Measurements from ENCODE around the gene MAPK6. TPM values are rescaled to one million over a fixed set of nuclear protein-coding genes. Genes with fewer than 3 reads are reported as not detected.
A peak's percentile ranks its signal among the peaks of the same experiment; 100 is the strongest.

Gene MAPK6
- 10 to 100 TPM; 21.3 to 25.5 TPM for total RNA-seq

GRCh38 chr15:52018693-52019393 lies at the start of gene MAPK6:
Gene MAPK6, plus strand, starts transcription at chr15:52019219. Its CDS starts 27,242 bp downstream, at chr15:52046461.
- peaks cover 2% of the 10 kb centered on the region for H3K27me3 Mint-ChIP-seq
- POLR2A ChIA-PET, result no interaction called here
- peak within 1 kb of the TSS; percentile 98 for H3K4me3 Mint-ChIP-seq
- no peaks in the 10 kb centered on the region for H3K9me3 Mint-ChIP-seq
- ATAC-seq (ENCODE audit: low read depth) (peak; percentile 81), DNase-seq (peak; percentile 97)
- peak within 1 kb of the TSS; percentile 100 for H3K27ac Mint-ChIP-seq
- H3K4me1 Mint-ChIP-seq, result peaks cover 22% of the 10 kb centered on the region
- H3K36me3 Mint-ChIP-seq, result no peaks in the 10 kb centered on the region

- POLR2A ChIA-PET, result no interaction called here
- Mint-ChIP-seq H3K27me3 (no peaks in the 10 kb centered on the region), H3K9me3 (peaks cover 6% of the 10 kb centered on the region), H3K36me3 (peaks cover 32% of the 10 kb centered on the region), H3K4me3 (peak overlapping the region; percentile 98), H3K4me1 (peaks cover 20% of the 10 kb centered on the region), H3K27ac (no peak overlapping the region)
- no peak for DNase-seq
- ATAC-seq (ENCODE audit: low read depth), result no peak
Measured at GRCh38 chr15:51969728-51970127, 49.3 kb upstream of the MAPK6 start.

GRCh38 chr15:51970132-51970817 lies 48.7 kb upstream of the MAPK6 start:
- no peaks in the 10 kb centered on the region for H3K27me3 Mint-ChIP-seq
- POLR2A ChIA-PET, result interaction anchor here (1.1 to 2.6 kb wide), 4 partner anchors 11 to 269 kb away, joined by 3 to 16 read pairs (median 4); no protein-coding TSS in a partner anchor
- no peak for ATAC-seq (ENCODE audit: low read depth)
- peaks cover 28% of the 10 kb centered on the region for H3K36me3 Mint-ChIP-seq
- no peak for DNase-seq
- peaks cover 6% of the 10 kb centered on the region for H3K9me3 Mint-ChIP-seq
- H3K4me1 Mint-ChIP-seq, result peaks cover 20% of the 10 kb centered on the region
- peak overlapping the region; percentile 98 for H3K4me3 Mint-ChIP-seq
- H3K27ac Mint-ChIP-seq, result peak overlapping the region; percentile 55

GRCh38 chr15:51971032-51971374 lies 48.0 kb upstream of the MAPK6 start:
- DNase-seq, result no peak
- no peak for ATAC-seq (ENCODE audit: low read depth)
- Mint-ChIP-seq H3K36me3 (peaks cover 21% of the 10 kb centered on the region), H3K27me3 (no peaks in the 10 kb centered on the region), H3K9me3 (peaks cover 6% of the 10 kb centered on the region), H3K27ac (peak overlapping the region; percentile 93), H3K4me3 (peak overlapping the region; percentile 98), H3K4me1 (peaks cover 20% of the 10 kb centered on the region)
- POLR2A ChIA-PET, result interaction anchor here (0.7 to 2.6 kb wide), 12 partner anchors 10 to 269 kb away, joined by 3 to 16 read pairs (median 4); partner anchors contain the start of gene LYSMD2

GRCh38 chr15:51971375-51972133 lies 47.5 kb upstream of the MAPK6 start, which contains the start of gene LEO1:
Gene LEO1, minus strand, starts transcription at chr15:51971778. Its CDS starts 33 bp downstream, at chr15:51971745.
- DNase-seq (peak; percentile 83), ATAC-seq (ENCODE audit: low read depth) (peak; percentile 88)
- peaks cover 20% of the 10 kb centered on the region for H3K4me1 Mint-ChIP-seq
- POLR2A ChIA-PET, result interaction anchor here (0.7 to 2.6 kb wide), 15 partner anchors 9 to 1822 kb away, joined by 3 to 16 read pairs (median 4); partner anchors contain the start of gene LYSMD2
- H3K27ac Mint-ChIP-seq, result peak within 1 kb of the TSS; percentile 93
- peak within 1 kb of the TSS; percentile 98 for H3K4me3 Mint-ChIP-seq
- H3K36me3 Mint-ChIP-seq, result peaks cover 16% of the 10 kb centered on the region
- peaks cover 6% of the 10 kb centered on the region for H3K9me3 Mint-ChIP-seq
- H3K27me3 Mint-ChIP-seq, result no peaks in the 10 kb centered on the region

GRCh38 chr15:51973220-51973619 lies 45.8 kb upstream of the MAPK6 start:
- H3K4me3 Mint-ChIP-seq, result no peak overlapping the region
- peaks cover 5% of the 10 kb centered on the region for H3K36me3 Mint-ChIP-seq
- POLR2A ChIA-PET, result interaction anchor here (2.1 to 2.6 kb wide), 3 partner anchors 8 to 236 kb away, joined by 7 to 16 read pairs (median 8); partner anchors contain the start of gene LYSMD2
- DNase-seq (no peak), ATAC-seq (ENCODE audit: low read depth) (no peak)
- peaks cover 20% of the 10 kb centered on the region for H3K4me1 Mint-ChIP-seq
- no peaks in the 10 kb centered on the region for H3K27me3 Mint-ChIP-seq
- H3K9me3 Mint-ChIP-seq, result no peaks in the 10 kb centered on the region
- H3K27ac Mint-ChIP-seq, result no peak overlapping the region

DNA sequence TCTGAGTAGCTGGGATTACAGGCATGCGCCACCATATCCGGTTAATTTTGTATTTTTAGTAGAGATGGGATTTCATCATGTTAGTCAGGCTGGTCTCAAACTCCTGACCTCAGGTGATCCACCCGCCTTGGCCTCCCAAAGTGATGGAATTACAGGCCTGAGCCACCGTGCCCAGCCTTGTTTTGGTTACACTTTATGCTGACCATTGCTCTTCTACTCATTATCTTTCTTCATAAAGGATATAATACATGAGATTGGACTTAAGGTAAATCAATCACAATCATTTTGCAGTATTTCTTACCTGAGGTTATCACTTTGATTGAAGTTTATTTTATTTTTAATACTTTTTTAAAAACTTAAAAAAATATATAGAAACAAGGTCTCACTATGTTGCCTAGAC lies 45.2 kb upstream of the MAPK6 start:
- POLR2A ChIA-PET, result no interaction called here
- no peak for ATAC-seq (ENCODE audit: low read depth)
- no peaks in the 10 kb centered on the region for H3K27me3 Mint-ChIP-seq
- H3K4me1 Mint-ChIP-seq, result peaks cover 20% of the 10 kb centered on the region
- H3K27ac Mint-ChIP-seq, result no peak overlapping the region
- H3K9me3 Mint-ChIP-seq, result no peaks in the 10 kb centered on the region
- DNase-seq, result no peak
- H3K4me3 Mint-ChIP-seq, result no peak overlapping the region
- peaks cover 4% of the 10 kb centered on the region for H3K36me3 Mint-ChIP-seq

DNA sequence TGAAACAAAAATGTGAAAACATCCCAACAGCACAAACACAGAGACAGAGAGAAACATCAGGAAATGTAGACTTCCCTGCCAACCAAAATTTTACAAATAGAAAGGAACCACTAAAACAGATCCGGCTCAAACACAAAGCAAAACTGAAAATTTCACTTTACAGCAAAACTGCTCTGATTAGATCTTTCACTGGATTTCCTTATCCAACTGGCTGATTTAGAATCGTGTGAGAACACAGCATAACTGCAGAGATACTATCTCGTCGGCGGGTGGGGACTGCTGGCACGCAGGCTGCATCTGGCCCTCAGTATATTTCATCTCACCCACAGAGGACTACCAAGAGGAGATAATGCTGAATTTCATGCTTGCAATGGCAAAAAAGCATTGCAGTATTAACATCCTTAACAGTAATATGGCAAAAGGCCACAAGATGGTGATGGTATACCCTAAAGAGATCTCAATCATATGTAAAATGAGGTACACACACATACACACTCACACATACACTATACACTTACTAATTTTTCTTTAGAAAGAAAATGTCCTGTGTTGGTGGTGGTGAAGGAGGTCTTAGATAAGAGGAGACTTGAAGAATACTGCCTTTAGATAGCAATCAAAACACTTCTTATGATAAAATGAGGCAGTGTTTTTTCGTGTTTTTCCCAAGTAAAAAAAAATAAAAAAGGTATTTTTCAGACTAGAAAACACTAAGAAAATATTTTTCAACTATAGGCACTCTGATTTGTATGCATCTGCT lies 36.8 kb upstream of the MAPK6 start:
- Mint-ChIP-seq H3K9me3 (peaks cover 1% of the 10 kb centered on the region), H3K27ac (peak overlapping the region; percentile 86), H3K4me3 (peak overlapping the region; percentile 78), H3K36me3 (no peaks in the 10 kb centered on the region), H3K4me1 (peaks cover 14% of the 10 kb centered on the region), H3K27me3 (no peaks in the 10 kb centered on the region)
- peak; percentile 60 for DNase-seq
- ATAC-seq (ENCODE audit: low read depth), result peak; percentile 97
- POLR2A ChIA-PET, result interaction anchor here (0.5 to 2.1 kb wide), 3 partner anchors 10 to 197 kb away, joined by 4 to 16 read pairs (median 7); partner anchors contain the start of gene LEO1

GRCh38 chr15:51982770-51983103 lies 36.3 kb upstream of the MAPK6 start:
- no peak for DNase-seq
- no peaks in the 10 kb centered on the region for H3K36me3 Mint-ChIP-seq
- ATAC-seq (ENCODE audit: low read depth), result no peak

GRCh38 chr15:51991141-51991540 lies 27.9 kb upstream of the MAPK6 start:
- Mint-ChIP-seq H3K27ac (no peak overlapping the region), H3K36me3 (no peaks in the 10 kb centered on the region), H3K9me3 (no peaks in the 10 kb centered on the region), H3K4me3 (no peak overlapping the region), H3K27me3 (no peaks in the 10 kb centered on the region), H3K4me1 (no peaks in the 10 kb centered on the region)
- POLR2A ChIA-PET, result no interaction called here
- DNase-seq, result no peak
- no peak for ATAC-seq (ENCODE audit: low read depth)

More at GRCh38 chr15:51982770-51983103, 36.3 kb upstream of the MAPK6 start:
- Mint-ChIP-seq H3K9me3 (peaks cover 1% of the 10 kb centered on the region), H3K4me3 (no peak overlapping the region), H3K27me3 (no peaks in the 10 kb centered on the region), H3K27ac (no peak overlapping the region), H3K4me1 (peaks cover 14% of the 10 kb centered on the region)
- POLR2A ChIA-PET, result no interaction called here

GRCh38 chr15:51992953-51993352 lies 26.1 kb upstream of the MAPK6 start:
- DNase-seq, result no peak
- Mint-ChIP-seq H3K4me3 (no peak overlapping the region), H3K4me1 (no peaks in the 10 kb centered on the region), H3K27ac (no peak overlapping the region), H3K27me3 (no peaks in the 10 kb centered on the region), H3K9me3 (no peaks in the 10 kb centered on the region), H3K36me3 (no peaks in the 10 kb centered on the region)
- ATAC-seq (ENCODE audit: low read depth), result no peak
- POLR2A ChIA-PET, result no interaction called here

GRCh38 chr15:52002351-52002750 lies 16.7 kb upstream of the MAPK6 start:
- Mint-ChIP-seq H3K27me3 (no peaks in the 10 kb centered on the region), H3K4me3 (no peak overlapping the region), H3K4me1 (peaks cover 4% of the 10 kb centered on the region), H3K27ac (peak overlapping the region; percentile 60), H3K9me3 (no peaks in the 10 kb centered on the region), H3K36me3 (peaks cover 2% of the 10 kb centered on the region)
- DNase-seq (no peak), ATAC-seq (ENCODE audit: low read depth) (no peak)
- POLR2A ChIA-PET, result interaction anchor here (0.9 kb wide), 1 partner anchor 18 kb away, joined by 3 read pairs; no protein-coding TSS in a partner anchor

Data from activated naive CD8-positive, alpha-beta T cell treated with anti-CD3 and anti-CD28 coated beads, Interleukin-2, amount 10 ng/mL, durations not matched to agents 7 days and 5 days (primary cell).